SK-N-MC (cell line): ENCODE measurements around the gene MBD3.

ENCODE experiments used
- EZH2 ChIP-seq: fragments of 200-600 bp; sonication (generic); IDR thresholded peaks from one replicate; pipeline ENCODE4 v1.6.1; 2017; ENCODE audit warnings: antibody characterized with exemption
- FOXP2 ChIP-seq: optimal IDR thresholded peaks from 2 replicates; pipeline ENCODE3; 2011; ENCODE audit warnings: mild to moderate bottlenecking, moderate library complexity; ENCODE audit not compliant: insufficient read depth; ENCODE audit errors: extremely low read length, control extremely low read depth

DNA sequence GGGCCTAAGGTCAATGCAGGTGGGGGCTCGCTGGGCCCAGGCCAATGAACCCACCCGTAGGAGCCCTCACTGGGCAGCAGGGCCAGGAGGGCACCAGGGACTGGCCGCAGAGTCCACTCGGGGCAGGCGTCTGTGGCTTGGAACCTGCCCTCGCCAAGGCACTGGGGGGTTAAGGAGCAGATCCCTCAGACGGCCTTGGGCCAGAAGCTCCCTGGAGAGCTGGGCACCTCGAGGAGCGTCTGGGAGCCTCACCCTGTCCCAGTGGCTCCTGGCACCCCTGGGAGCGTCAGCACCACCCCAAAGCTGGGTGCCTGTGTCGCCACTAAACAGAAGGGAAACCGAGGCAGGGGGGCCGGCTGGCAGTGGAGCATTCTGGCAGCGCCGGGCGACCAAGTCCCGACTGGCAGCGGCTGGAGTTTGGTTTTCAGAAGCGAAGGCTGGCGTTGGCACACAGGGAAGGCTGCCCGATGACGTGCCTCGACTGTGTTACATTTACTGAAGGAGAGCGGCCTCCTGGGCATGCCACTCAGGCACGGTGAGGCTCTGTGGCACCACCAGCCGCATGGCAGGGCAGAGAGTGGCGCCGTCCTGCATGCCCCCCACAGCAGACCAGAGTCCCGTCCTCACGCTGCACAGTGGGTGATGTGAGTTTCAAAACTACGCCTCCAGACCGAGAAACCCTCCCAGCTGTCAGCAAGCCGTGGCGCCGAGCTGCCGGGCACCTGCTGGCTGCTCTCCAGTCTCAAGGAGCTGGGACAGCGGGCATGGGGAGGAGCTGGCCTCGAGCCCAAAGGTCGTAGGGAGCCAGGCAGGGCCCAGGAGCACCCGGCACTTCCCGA lies 15.4 kb downstream of the MBD3 start:
- TF ChIP-seq EZH2 (no peak), FOXP2 (no peak)
